Mammary epithelial cell (primary cell): ENCODE data around the gene DUOX2.

Experiments
- CTCF ChIP-seq, 2 donors: IDR thresholded peaks in 1 of 2; conservative IDR thresholded peaks in 1 of 2; 2 replicates each; pipeline ENCODE4 v1.5.1; 2011 to 2012; ENCODE audit warnings: inconsistent platforms in 2 of 2, low read length in 2 of 2, mild to moderate bottlenecking in 2 of 2, control low read depth in 1 of 2, low read depth in 1 of 2; ENCODE audit not compliant: insufficient read depth in 1 of 2; ENCODE audit errors: extremely low read depth in 1 of 2
- EZH2 ChIP-seq: IDR thresholded peaks from 2 replicates; pipeline ENCODE4 v1.6.1; 2012; ENCODE audit warnings: low read length, inconsistent platforms, borderline replicate concordance

- TF ChIP-seq CTCF (conservative IDR thresholded peaks at IDR 0.05 in 1 of 2, IDR thresholded peaks at IDR 0.05 in 1 of 2; ENCODE audit: extremely low read depth in 1 of 2, insufficient read depth in 1 of 2, low read depth in 1 of 2, low read length in 2 of 2) (no peak), EZH2 (no peak)
These were observed 33.6 kb upstream of the DUOX2 start for GRCh38 chr15:45147606-45148005.
